Stimulated activated CD8-positive, alpha-beta memory T cell treated with anti-CD3 and anti-CD28 coated beads, Interleukin-12 subunit alpha, Interleukin-12 subunit beta, amount 100 ng/mL, for 1 hour (primary cell): ENCODE measurements around the gene RNF111.
"Not testable (repeated sequence)": the region's sequence is repeated elsewhere in the genome, so short reads cannot be mapped to it uniquely, and the experiment has no call there.

Experiments used
- DNase-seq: peaks from one replicate; pipeline ENCODE4 v3.0.0-alpha.2; 2020; ENCODE audit warnings: low read depth

The RNF111 gene

DNA sequence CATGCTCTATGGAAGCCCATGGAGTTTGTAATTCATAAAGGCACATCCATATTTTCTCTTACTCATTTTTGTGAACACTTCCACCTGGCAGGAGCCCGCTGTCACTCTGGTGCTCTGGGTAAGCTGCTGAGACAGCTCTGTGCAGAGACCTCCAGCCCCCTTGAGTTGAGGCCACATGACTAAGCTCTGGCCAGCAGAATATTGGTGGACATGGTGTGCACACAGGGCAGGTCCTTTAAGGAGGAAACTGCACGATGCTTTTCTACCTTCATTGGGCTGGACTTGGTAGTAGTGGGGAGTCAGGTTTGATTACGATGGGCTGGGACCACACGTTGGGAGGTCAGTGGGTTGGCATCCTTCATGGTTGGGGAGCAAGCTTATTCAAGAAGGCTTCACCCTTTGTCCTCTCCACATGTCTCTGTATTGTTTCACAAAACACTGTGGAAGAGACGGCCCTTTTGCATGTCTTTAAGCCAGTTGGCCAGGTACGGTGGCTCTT lies 146.5 kb downstream of the RNF111 start:
- DNase-seq, result no peak

DNA sequence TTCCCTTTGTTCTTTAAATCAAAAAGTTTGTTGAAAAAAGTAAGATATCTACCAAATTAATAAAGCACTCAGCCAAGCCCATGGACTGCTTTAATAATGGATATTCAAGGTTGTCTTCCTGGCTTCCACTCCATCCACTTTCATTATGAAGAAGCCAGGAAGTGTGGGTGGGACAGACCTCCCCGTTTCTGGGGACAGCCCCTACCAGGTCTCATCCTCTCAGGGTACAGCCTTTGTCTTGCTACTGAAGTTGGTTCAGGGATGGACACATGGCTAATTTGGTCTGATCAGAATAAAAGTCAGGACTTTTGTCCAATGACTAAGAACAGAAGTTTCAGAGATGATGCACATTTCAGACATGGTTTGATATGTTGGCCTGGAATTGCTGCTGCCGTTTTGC lies 150.1 kb downstream of the RNF111 start:
- DNase-seq, result no peak

DNA sequence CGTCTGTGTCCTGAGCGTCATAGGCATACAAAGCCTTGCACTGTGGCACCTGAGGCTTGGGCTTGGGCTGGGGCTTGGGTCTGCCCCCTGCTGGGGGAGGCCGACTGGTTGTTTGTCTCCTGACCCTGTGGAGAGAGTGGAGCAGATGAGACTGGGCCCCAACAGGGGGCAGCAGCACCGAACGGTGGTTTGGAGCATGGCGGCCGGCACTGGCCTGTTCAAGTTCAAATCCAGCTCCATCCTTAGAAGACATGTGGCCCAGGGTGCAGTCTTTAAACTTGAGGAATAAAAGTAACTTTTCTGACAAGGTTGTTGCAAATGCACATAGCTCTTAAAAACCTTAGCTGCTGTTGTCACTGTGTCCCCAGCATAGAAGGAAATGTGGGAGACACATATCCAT lies 150.8 kb downstream of the RNF111 start:
- DNase-seq, result peak; percentile 4

- no peak for DNase-seq
Measured at GRCh38 chr15:59140422-59141226, 153.2 kb downstream of the RNF111 start.

GRCh38 chr15:59143281-59143680 lies 155.8 kb downstream of the RNF111 start:
- DNase-seq, result no peak

DNA sequence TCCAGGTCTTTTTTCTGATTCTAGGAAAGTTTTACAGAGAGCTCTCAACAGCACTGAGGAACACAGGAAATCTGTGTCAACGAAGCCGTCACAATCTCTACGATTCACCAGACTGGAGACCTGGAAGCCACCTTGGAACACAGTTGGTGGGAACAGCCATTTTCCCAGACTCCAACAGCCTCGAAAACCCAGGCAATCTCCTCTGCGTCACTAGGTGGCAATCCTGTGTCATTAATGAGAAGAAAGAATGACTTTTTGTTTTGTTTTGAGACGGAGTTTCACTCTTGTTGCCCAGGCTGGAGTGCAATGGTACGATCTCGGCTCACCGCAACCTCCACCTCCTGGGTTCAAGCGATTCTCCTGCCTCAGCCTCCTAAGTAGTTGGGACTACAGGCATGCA lies 157.1 kb downstream of the RNF111 start:
- not testable (repeated sequence) for DNase-seq
